GF-D8 (cell line): ENCODE data around the gene ANKRD10.

Source experiments
- DNase-seq: peaks from one replicate; lab custom pipeline; 2025; lab: John Stamatoyannopoulos, UW

Gene ANKRD10

GRCh38 chr13:110885966-110886869 is 28.7 kb downstream of the ANKRD10 start:
- no peak for DNase-seq

- DNase-seq = no peak
These were observed 29.4 kb downstream of the ANKRD10 start for GRCh38 chr13:110885516-110885915.

GRCh38 chr13:110884517-110884916 is 30.4 kb downstream of the ANKRD10 start:
- no peak for DNase-seq

DNA sequence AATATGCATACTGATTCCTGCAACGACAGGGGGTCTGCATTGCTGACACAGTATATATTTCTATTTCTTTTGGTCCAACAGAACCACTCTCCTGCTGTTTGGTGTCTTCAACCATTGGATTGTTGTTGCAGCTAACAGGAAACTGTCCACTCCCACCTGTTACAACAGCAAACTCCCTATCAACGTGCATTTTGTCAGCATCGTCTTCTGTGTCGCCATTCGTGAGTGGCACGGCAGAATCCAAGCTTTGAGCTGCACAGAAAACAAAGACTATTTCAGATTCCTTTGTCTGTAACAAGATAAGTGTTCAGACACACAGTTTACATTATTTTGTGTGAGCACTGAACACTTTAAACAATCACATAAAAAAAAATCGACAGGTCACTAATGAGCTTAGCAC is 31.3 kb downstream of the ANKRD10 start:
- no peak for DNase-seq

DNA sequence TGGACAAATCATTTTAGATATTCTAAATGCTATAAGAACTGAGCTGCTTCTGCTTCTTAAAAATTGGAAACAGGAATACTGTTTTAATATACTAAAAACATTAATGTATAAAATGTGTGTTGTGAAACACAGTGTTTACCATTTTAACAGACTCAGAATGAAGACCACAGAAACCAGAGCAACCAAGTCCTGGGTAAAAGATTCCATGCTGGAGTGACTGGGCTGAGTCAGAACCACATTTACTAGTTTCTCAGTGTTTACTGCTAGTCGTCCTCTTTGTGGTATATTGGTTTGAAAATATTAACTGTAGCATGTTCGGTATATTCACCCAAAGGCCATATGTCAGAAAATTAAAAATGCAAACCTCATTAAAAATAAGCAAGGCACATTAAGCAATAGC is 31.9 kb downstream of the ANKRD10 start:
- DNase-seq = no peak

DNA sequence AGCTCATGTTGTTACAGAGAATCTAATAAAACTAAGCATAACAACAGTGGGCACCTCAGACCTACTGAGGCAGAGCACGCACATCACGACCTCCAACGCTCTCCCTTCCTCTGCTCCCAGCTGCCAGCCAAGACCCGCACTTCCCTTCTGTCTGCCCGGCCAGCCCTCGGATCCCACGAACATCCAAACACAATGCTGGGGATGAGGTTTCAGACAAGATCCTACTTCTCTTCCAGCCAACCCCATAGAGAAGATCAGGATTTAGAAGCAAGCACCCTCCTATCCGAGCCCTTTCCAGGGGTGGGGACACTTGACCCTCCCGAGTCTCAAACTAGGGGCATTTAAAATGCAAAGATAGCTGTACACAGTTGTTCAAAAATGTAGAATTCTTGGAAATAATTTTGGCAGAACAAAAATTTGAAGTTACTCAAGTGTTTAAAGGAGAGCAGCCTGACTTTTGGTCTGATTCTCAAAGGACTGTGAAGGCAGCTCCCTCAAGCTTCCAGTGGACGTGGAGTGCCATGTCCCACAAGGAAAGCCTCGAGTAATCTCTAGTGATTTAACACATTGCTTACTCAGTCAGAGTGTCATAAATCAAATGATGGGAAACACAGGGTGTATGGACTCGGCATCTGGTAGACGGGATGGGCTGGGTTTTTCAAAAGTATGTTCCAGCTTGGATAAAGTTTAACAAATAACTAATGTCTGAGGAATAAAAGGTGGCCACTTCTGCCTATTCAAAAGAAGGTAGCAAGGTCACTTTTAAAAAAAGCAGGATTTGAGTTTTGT is 32.8 kb downstream of the ANKRD10 start:
- no peak for DNase-seq

- no peak for DNase-seq
These were observed 34.2 kb downstream of the ANKRD10 start for GRCh38 chr13:110880627-110881026.

DNA sequence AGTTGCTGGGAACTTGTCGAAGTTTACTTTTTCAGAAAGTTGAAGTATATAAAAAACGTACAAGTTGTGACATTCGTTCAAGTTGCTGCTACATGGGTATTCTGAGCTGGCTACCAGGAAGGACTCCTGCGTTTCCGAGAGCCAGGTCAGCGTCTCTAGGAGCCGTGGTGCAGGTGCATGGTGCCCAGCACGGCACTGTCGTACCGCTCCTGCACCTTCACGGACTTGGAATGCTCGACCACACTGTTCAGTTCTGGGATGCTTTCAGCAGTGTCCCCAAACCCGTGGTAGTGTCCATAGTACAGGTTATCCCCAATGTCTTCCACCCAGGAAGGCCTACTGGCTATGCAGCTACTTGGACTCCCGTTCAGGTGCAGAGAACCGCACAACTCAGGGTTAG is 35.4 kb downstream of the ANKRD10 start:
- DNase-seq = no peak

- DNase-seq = no peak
These were observed 37.1 kb downstream of the ANKRD10 start for GRCh38 chr13:110877737-110878258.

DNA sequence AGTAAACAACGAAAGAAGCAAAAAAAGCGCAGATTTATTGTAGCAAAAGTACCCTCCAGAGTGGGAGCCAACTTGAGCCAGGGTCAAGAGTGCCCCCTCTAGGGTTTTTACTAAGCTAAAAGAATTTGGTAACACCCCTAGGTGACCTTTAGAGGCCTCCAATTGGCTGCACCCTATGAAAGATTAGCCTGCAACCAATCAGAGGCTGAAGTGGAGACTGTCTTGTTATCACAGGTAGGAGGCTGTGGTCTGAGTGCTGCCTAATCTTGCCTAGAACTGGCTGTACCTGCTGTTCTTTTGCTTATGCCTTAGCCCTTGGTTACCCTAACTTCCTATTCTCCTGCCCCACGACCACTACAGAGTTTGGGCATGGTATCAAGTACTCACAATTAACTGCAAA is 38.3 kb downstream of the ANKRD10 start:
- no peak for DNase-seq

DNA sequence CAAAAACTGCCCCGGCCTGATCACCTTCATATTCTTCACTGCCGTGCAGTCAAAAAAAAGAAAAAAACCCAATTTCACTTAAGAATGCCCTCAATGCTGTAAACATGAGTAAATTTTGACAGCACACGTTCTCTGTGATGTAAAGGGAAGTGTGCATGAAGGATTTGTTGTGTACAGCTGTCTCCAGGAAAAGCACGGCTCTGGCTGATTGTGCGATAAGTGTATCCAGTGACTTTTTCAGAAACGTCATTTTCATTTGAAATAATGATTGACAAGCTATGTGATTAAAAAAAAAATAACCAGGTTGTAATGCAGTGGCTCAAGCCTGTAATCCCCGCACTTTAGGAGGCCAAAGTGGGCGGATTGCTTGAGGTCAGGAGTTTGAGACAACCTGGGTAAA is 39.6 kb downstream of the ANKRD10 start:
- no peak for DNase-seq

- no peak for DNase-seq
These were observed 40.3 kb downstream of the ANKRD10 start for GRCh38 chr13:110874508-110874960.

- no peak for DNase-seq
These were observed 41.0 kb downstream of the ANKRD10 start for GRCh38 chr13:110873639-110874507.

- DNase-seq = no peak
These were observed 41.9 kb downstream of the ANKRD10 start for GRCh38 chr13:110872768-110873638.

DNA sequence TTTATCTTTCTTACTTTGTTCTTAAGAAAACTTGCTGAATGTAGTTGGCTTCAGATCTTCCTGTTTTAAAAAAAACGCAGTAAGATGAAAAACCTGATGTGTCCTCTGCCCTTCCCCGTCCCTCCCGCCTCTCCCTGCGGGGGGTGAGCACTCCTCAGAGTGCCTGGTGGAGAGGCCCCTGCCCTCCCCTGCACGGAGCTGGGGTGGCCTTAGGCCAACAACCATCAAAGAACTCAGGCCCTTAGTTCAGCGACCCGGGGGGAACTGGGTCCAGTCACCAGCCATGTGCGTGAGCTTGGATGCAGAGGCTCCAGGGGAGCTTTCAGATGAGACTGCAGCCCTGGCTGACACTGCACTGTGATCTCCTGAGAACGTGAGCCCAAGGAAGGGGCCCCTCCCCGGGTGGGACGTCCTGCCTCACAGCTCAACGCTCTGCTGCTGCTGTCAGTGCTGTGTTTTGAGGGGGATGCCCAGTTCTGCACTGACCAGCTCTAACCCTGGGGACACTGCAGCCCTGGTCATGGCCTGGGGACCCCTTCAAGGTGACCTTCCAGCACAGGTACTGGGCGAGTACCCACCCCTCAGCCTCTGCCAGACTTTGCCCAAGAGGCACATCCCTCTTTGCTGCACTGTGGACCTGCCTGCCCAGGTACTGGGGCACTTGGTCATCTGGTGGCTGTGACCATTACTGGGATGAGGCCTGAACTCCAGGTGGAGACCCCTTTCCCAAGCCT is 42.7 kb downstream of the ANKRD10 start:
- DNase-seq = no peak

- no peak for DNase-seq
These were observed 44.8 kb downstream of the ANKRD10 start for GRCh38 chr13:110869805-110870706.

- no peak for DNase-seq
These were observed 45.6 kb downstream of the ANKRD10 start for GRCh38 chr13:110869231-110869804.

DNA sequence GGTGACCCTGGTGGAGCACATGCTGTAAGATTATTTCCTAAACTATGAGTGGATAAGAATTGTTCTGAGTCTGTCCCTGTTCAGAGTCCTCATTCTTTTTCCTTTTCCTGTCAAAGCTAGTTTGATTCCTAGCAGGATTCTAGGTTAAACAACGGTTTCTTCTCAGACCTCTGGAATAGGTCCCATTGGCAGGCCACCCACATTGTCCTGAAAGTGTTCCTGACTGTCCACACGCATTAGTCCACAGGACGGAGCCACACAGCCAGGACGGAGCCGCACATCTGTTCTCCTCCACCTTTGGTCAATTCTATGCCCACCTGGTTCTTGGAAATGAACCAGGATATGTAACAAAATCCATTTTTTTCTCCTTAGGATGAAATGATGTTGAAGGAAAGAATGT is 46.1 kb downstream of the ANKRD10 start:
- no peak for DNase-seq

GRCh38 chr13:110867380-110867779 is 47.5 kb downstream of the ANKRD10 start:
- DNase-seq = no peak
